Thyroid gland (tissue), 4 donors: ENCODE results near the gene CD300A. TPM values are rescaled to one million over a fixed set of nuclear protein-coding genes. Genes with fewer than 3 reads are reported as not detected.

Source experiments
- DNase-seq, 2 donors: peaks; one replicate each; pipeline ENCODE4 v3.0.0-alpha.2; 2019
- H3K27ac ChIP-seq, 3 donors: fragments of 200-600 bp; sonication (generic); 1 replicate in 2 of 3; 2 replicates in 1 of 3; pipeline ENCODE4 v1.5.1; 2016 to 2019; ENCODE audit warnings: mild to moderate bottlenecking in 1 of 3, moderate library complexity in 1 of 3
- H3K27me3 ChIP-seq: fragments of 200-600 bp; sonication (generic); one replicate; pipeline ENCODE4 v1.5.1; 2019
- H3K36me3 ChIP-seq, 2 donors: fragments of 200-600 bp; sonication (generic); one replicate each; pipeline ENCODE4 v1.5.1; 2016 to 2019
- H3K4me1 ChIP-seq, 2 donors: fragments of 200-600 bp; sonication (generic); one replicate each; pipeline ENCODE4 v1.5.1; 2017 to 2019
- H3K4me3 ChIP-seq, 3 donors: fragments of 200-600 bp; sonication (generic); replicated peaks in 1 of 3; 1 replicate in 2 of 3; 2 replicates in 1 of 3; pipeline ENCODE4 v1.5.1; 2016; ENCODE audit warnings: mild to moderate bottlenecking in 1 of 3
- H3K9me3 ChIP-seq: fragments of 200-600 bp; sonication (generic); one replicate; pipeline ENCODE4 v1.5.1; 2017
- CTCF ChIP-seq, 6 experiments: fragments of 200-600 bp in 3 of 6; fragments of 450-650 bp in 3 of 6; sonication (generic) in 3 of 6; IDR thresholded peaks; one replicate each; pipeline ENCODE4 v1.5.1; 2016 to 2019; ENCODE audit warnings: antibody characterized with exemption in 6 of 6, mild to moderate bottlenecking in 2 of 6, inconsistent platforms in 1 of 6, moderate library complexity in 1 of 6
- POLR2A ChIP-seq, 2 donors: fragments of 450-650 bp; IDR thresholded peaks; one replicate each; pipeline ENCODE4 v1.6.1; 2017; ENCODE audit warnings: antibody characterized with exemption in 2 of 2, mild to moderate bottlenecking in 2 of 2, moderate library complexity in 1 of 2
- WGBS, 2 donors: methylation state at CpG; one replicate each; pipeline ENCODE4 v1.1.5; 2017; 5-methylcytosine and 5-hydroxymethylcytosine counted together
- intact Hi-C: fragments of 100-400 bp; cut with DNase I; formaldehyde crosslinking; loops from one replicate; pipeline ENCODE4 v1.15.1; 2023
- total RNA-seq, 4 donors: library from RNA; depleted of rRNA; stranded (reverse); fragments of >200 nt; gene quantifications; one replicate each; pipeline ENCODE4 v1.2.3, GENCODE V29; 2016

The CD300A gene
- total RNA-seq, 4 donors from 2014 or later: 0.78 to 5.8 (median 2.1) TPM

DNA sequence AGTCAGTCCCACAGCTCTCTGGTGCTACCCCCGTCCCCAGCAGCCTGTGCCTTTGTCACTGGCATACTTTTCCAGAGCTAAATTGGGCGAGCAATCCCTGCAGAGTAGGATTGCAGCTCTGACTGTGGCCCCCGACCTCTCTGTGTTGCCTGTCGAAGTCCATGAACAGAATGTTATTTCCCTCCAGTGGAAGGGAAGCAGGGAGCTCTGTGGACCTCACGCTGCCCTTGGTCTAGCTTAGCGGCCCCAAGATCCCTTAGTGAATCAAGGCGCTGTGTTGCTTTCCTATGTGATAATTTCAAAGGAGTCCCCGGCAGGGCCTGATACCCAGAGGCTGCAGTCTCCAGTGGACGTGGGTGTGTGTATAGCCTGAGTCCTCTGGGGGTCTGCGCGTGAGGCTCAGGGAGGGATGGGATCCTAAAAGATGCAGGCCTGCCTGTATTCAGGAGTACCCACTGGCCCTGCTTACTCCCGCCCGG lies 15.5 kb upstream of the CD300A start:
- TF ChIP-seq POLR2A (IDR thresholded peaks at IDR 0.05): no peak
- no peak for TF ChIP-seq CTCF (IDR thresholded peaks at IDR 0.05)
- intact Hi-C loops: loop anchor here (5.0 kb wide), 1 partner anchor 239 kb away; the partner anchor contains the start of gene TTYH2
- no peaks in the 10 kb centered on the region for H3K36me3 ChIP-seq
- no peak overlapping the region for H3K4me3 ChIP-seq
- peaks cover 37 to 79% of the 10 kb centered on the region in 2 donors for H3K4me1 ChIP-seq
- no peaks in the 10 kb centered on the region for H3K27me3 ChIP-seq
- H3K9me3 ChIP-seq: no peaks in the 10 kb centered on the region
- 85 to 90% methylated on average over 12 to 13 of the region's 13 CpGs for WGBS, 2 donors
- DNase-seq: no peak
- peak overlapping the region in 1 of 3 donors; percentile 24 for H3K27ac ChIP-seq

- H3K36me3 ChIP-seq: no peaks in the 10 kb centered on the region
- no peak overlapping the region for H3K4me3 ChIP-seq
- TF ChIP-seq POLR2A (IDR thresholded peaks at IDR 0.05) (no peak), CTCF (IDR thresholded peaks at IDR 0.05) (no peak)
- H3K27ac ChIP-seq: peak overlapping the region in 2 of 3 donors; percentile 15 to 29
- 82% methylated on average over 5 to 6 of the region's 6 CpGs for WGBS, 2 donors
- no peaks in the 10 kb centered on the region for H3K27me3 ChIP-seq
- H3K9me3 ChIP-seq: no peaks in the 10 kb centered on the region
- intact Hi-C loops: loop anchor here (5.0 kb wide), 1 partner anchor 239 kb away; the partner anchor contains the start of gene TTYH2
- no peak for DNase-seq
- H3K4me1 ChIP-seq: peaks cover 34 to 73% of the 10 kb centered on the region in 2 donors
Observed at GRCh38 chr17:74451557-74451956, 14.9 kb upstream of the CD300A start.

- DNase-seq: no peak
- Histone ChIP-seq H3K9me3 (no peaks in the 10 kb centered on the region), H3K27ac (peak overlapping the region; percentile 53 to 92 (median 77)), H3K4me1 (peaks cover 27 to 69% of the 10 kb centered on the region in 2 donors), H3K36me3 (no peaks in the 10 kb centered on the region), H3K27me3 (no peaks in the 10 kb centered on the region), H3K4me3 (no peak overlapping the region)
- TF ChIP-seq CTCF (IDR thresholded peaks at IDR 0.05) (no peak), POLR2A (IDR thresholded peaks at IDR 0.05) (no peak)
- WGBS, 2 donors: 63 to 70% methylated on average over 16 of the region's 16 CpGs
- intact Hi-C loops: loop anchor here (5.0 kb wide), 1 partner anchor 240 kb away; the partner anchor contains the start of gene TTYH2
Observed at GRCh38 chr17:74452033-74452840, 14.2 kb upstream of the CD300A start.

- Histone ChIP-seq H3K36me3 (no peaks in the 10 kb centered on the region), H3K27me3 (no peaks in the 10 kb centered on the region), H3K4me1 (peaks cover 19 to 69% of the 10 kb centered on the region in 2 donors), H3K4me3 (peak overlapping the region in 1 of 3 donors; percentile 33), H3K9me3 (no peaks in the 10 kb centered on the region), H3K27ac (peak overlapping the region; percentile 53 to 92 (median 77))
- intact Hi-C loops: loop anchor here (5.0 kb wide), 1 partner anchor 241 kb away; the partner anchor contains the start of gene TTYH2
- 44 to 55% methylated on average over 14 to 19 of the region's 22 CpGs for WGBS, 2 donors
- TF ChIP-seq CTCF (IDR thresholded peaks at IDR 0.05) (no peak), POLR2A (IDR thresholded peaks at IDR 0.05) (no peak)
- peak; percentile 46 to 56 for DNase-seq
Observed at GRCh38 chr17:74452841-74453661, 13.4 kb upstream of the CD300A start.
